ENCODE measurements around the gene NAV2.

DNA sequence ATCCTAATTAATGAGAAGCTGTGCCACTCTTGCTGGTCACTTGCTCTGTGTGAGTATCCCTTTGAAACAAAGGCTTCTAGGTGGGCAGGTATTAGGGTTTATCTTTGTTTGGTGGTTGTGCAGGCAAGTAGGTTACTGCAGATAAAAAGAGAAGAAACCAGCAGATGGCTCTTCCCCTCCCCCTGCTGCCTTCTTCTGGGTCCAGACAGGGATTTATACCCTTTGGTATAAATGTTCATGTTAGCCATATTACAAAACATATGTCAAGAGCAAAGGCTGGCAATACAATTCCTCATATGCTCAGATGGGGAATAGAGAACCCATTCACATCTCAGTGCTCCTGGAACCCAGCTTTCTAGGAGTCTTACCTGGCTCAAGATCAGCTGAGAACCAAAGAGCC lies 109.9 kb downstream of the NAV2 start:
- TF ChIP-seq, protein P1, sequence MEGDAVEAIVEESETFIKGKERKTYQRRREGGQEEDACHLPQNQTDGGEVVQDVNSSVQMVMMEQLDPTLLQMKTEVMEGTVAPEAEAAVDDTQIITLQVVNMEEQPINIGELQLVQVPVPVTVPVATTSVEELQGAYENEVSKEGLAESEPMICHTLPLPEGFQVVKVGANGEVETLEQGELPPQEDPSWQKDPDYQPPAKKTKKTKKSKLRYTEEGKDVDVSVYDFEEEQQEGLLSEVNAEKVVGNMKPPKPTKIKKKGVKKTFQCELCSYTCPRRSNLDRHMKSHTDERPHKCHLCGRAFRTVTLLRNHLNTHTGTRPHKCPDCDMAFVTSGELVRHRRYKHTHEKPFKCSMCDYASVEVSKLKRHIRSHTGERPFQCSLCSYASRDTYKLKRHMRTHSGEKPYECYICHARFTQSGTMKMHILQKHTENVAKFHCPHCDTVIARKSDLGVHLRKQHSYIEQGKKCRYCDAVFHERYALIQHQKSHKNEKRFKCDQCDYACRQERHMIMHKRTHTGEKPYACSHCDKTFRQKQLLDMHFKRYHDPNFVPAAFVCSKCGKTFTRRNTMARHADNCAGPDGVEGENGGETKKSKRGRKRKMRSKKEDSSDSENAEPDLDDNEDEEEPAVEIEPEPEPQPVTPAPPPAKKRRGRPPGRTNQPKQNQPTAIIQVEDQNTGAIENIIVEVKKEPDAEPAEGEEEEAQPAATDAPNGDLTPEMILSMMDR (IDR thresholded peaks at IDR 0.05) = no peak
- no peak for TF ChIP-seq POLR2A (IDR thresholded peaks at IDR 0.05)

Data from body of pancreas (tissue), 4 donors.